Caco-2 (cell line): ENCODE data around the gene SLC1A2. TPM values are rescaled to one million over a fixed set of nuclear protein-coding genes. Genes with fewer than 3 reads are reported as not detected.

Experiments used
- BruUV-seq: library from RNA; stranded (reverse); fragments of 400-500 nt; replicated peaks from 2 replicates; lab custom pipeline; 2021; lab: Mats Ljungman, UMichigan
- CTCF ChIA-PET: fragments of 300-600 bp; sonication (Branson Sonifier 250); formaldehyde crosslinking; loops from one replicate; lab custom pipeline; 2022; ENCODE audit warnings: antibody characterized with exemption; lab: Charles Lee
- POLR2A ChIA-PET: fragments of 300-600 bp; sonication (Branson Sonifier 250); formaldehyde crosslinking; loops from one replicate; lab custom pipeline; 2022; ENCODE audit warnings: antibody characterized with exemption; lab: Charles Lee
- DNase-seq, 2 experiments: peaks; one replicate each; pipeline versions ENCODE4 v3.0.0 to v3.0.0-alpha.2; 2020 to 2022
- H3K27me3 ChIP-seq: replicated peaks from 2 replicates; pipeline ENCODE4 v1.6.0; 2011; ENCODE audit warnings: low read length; ENCODE audit not compliant: control insufficient read depth, insufficient read depth
- H3K36me3 ChIP-seq: 2 replicates; pipeline ENCODE4 v1.5.1; 2011; ENCODE audit warnings: low read length; ENCODE audit not compliant: control insufficient read depth, insufficient read depth
- H3K4me1 ChIP-seq: fragments of 250-450 bp; sonication (Bioruptor Pico); 2 replicates; pipeline ENCODE4 v1.5.1; 2020; ENCODE audit warnings: mild to moderate bottlenecking
- H3K4me3 ChIP-seq: 2 replicates; pipeline ENCODE4 v1.5.1; 2011; ENCODE audit warnings: low read depth, mild to moderate bottlenecking, control low read depth, low read length
- H3K9me3 ChIP-seq: fragments of 250-450 bp; sonication (Bioruptor Pico); 2 replicates; pipeline ENCODE4 v1.5.1; 2020; ENCODE audit warnings: mild to moderate bottlenecking, moderate library complexity
- H3K27ac Mint-ChIP-seq: one replicate; pipeline ENCODE4 v1.8.0; 2022; ENCODE audit warnings: mixed read lengths; ENCODE audit not compliant: unreplicated experiment
- H3K27me3 Mint-ChIP-seq: one replicate; pipeline ENCODE4 v1.8.0; 2022; ENCODE audit warnings: mixed read lengths; ENCODE audit not compliant: insufficient read depth, unreplicated experiment
- H3K36me3 Mint-ChIP-seq: one replicate; pipeline ENCODE4 v1.8.0; 2022; ENCODE audit warnings: mild to moderate bottlenecking, mixed read lengths; ENCODE audit not compliant: insufficient read depth, unreplicated experiment
- H3K4me1 Mint-ChIP-seq: one replicate; pipeline ENCODE4 v1.8.0; 2022; ENCODE audit warnings: low read depth, mixed read lengths; ENCODE audit not compliant: unreplicated experiment
- H3K4me3 Mint-ChIP-seq: one replicate; pipeline ENCODE4 v1.8.0; 2022; ENCODE audit warnings: mild to moderate bottlenecking, moderate library complexity, mixed read lengths; ENCODE audit not compliant: unreplicated experiment
- H3K9me3 Mint-ChIP-seq: one replicate; pipeline ENCODE4 v1.8.0; 2022; ENCODE audit warnings: mixed read lengths; ENCODE audit not compliant: unreplicated experiment
- CTCF ChIP-seq, 2 experiments: fragments of 200-600 bp in 1 of 2; IDR thresholded peaks; 1 replicate in 1 of 2; 2 replicates in 1 of 2; pipeline versions ENCODE4 v1.5.1 to v1.8.0; 2011 to 2022; ENCODE audit warnings: antibody characterized with exemption in 1 of 2, control low read depth in 1 of 2, inconsistent platforms in 1 of 2, low read depth in 1 of 2, low read length in 1 of 2, mild to moderate bottlenecking in 1 of 2, moderate library complexity in 1 of 2; ENCODE audit not compliant: insufficient read depth in 1 of 2, severe bottlenecking in 1 of 2, unreplicated experiment in 1 of 2
- intact Hi-C: fragments of 100-400 bp; cut with micrococcal nuclease; formaldehyde crosslinking; loops from one replicate; pipeline ENCODE4 v1.10.0; 2022; ENCODE audit not compliant: unreplicated experiment
- total RNA-seq: library from RNA; stranded (reverse); gene quantifications from 2 replicates; pipeline ENCODE4 v1.2.3, GENCODE V29; 2022

The SLC1A2 gene
- total RNA-seq, 1 experiment from 2014 or later, result 2.0 TPM

GRCh38 chr11:35246745-35247144, 172.6 kb downstream of the SLC1A2 start:
- ChIA-PET CTCF (no interaction called here), POLR2A (no interaction called here)
- Mint-ChIP-seq H3K36me3 (no peaks in the 10 kb centered on the region), H3K9me3 (no peaks in the 10 kb centered on the region), H3K27ac (no peak overlapping the region), H3K27me3 (no peaks in the 10 kb centered on the region), H3K4me1 (no peaks in the 10 kb centered on the region), H3K4me3 (no peak overlapping the region)
- TF ChIP-seq CTCF (IDR thresholded peaks at IDR 0.05; ENCODE audit: insufficient read depth in 1 of 2, low read depth in 1 of 2, low read length in 1 of 2, severe bottlenecking in 1 of 2, unreplicated experiment in 1 of 2), result no peak
- no peak for DNase-seq
- Histone ChIP-seq H3K9me3 (peaks cover 5% of the 10 kb centered on the region; the same call in 1 of the 2 replicates), H3K4me3 (no peak overlapping the region), H3K36me3 (no peaks in the 10 kb centered on the region), H3K4me1 (no peaks in the 10 kb centered on the region), H3K27me3 (no peaks in the 10 kb centered on the region)
- intact Hi-C loops, result no loop called here
- no TSS peak for BruUV-seq

- Mint-ChIP-seq H3K4me3 (no peak overlapping the region), H3K4me1 (no peaks in the 10 kb centered on the region), H3K36me3 (no peaks in the 10 kb centered on the region), H3K27ac (no peak overlapping the region), H3K27me3 (no peaks in the 10 kb centered on the region), H3K9me3 (no peaks in the 10 kb centered on the region)
- no peak for DNase-seq
- Histone ChIP-seq H3K4me1 (no peaks in the 10 kb centered on the region), H3K4me3 (no peak overlapping the region), H3K36me3 (no peaks in the 10 kb centered on the region), H3K9me3 (peaks cover 5% of the 10 kb centered on the region; the same call in 1 of the 2 replicates), H3K27me3 (no peaks in the 10 kb centered on the region)
- no peak for TF ChIP-seq CTCF (IDR thresholded peaks at IDR 0.05; ENCODE audit: insufficient read depth in 1 of 2, low read depth in 1 of 2, low read length in 1 of 2, severe bottlenecking in 1 of 2, unreplicated experiment in 1 of 2)
- ChIA-PET POLR2A (no interaction called here), CTCF (no interaction called here)
- intact Hi-C loops, result no loop called here
- no TSS peak for BruUV-seq
Measured at GRCh38 chr11:35245786-35246185, 173.6 kb downstream of the SLC1A2 start.

GRCh38 chr11:35245056-35245455, 174.3 kb downstream of the SLC1A2 start:
- Mint-ChIP-seq H3K27me3 (no peaks in the 10 kb centered on the region), H3K9me3 (no peaks in the 10 kb centered on the region), H3K27ac (no peak overlapping the region), H3K36me3 (no peaks in the 10 kb centered on the region), H3K4me3 (no peak overlapping the region), H3K4me1 (no peaks in the 10 kb centered on the region)
- no peak for DNase-seq
- no peak for TF ChIP-seq CTCF (IDR thresholded peaks at IDR 0.05; ENCODE audit: insufficient read depth in 1 of 2, low read depth in 1 of 2, low read length in 1 of 2, severe bottlenecking in 1 of 2, unreplicated experiment in 1 of 2)
- BruUV-seq, result no TSS peak
- peaks cover 5% of the 10 kb centered on the region; the same call in 1 of the 2 replicates for H3K9me3 ChIP-seq
- no peak overlapping the region for H3K4me3 ChIP-seq
- POLR2A ChIA-PET, result no interaction called here
- intact Hi-C loops, result no loop called here
- H3K4me1 ChIP-seq, result no peaks in the 10 kb centered on the region
- no peaks in the 10 kb centered on the region for H3K36me3 ChIP-seq
- H3K27me3 ChIP-seq, result no peaks in the 10 kb centered on the region
- CTCF ChIA-PET, result no interaction called here
